HFFc6 (cell line): Measurements from ENCODE around the gene CIB1. TPM values are rescaled to one million over a fixed set of nuclear protein-coding genes. Genes with fewer than 3 reads are reported as not detected.
"Not testable (repeated sequence)": the region's sequence is repeated elsewhere in the genome, so short reads cannot be mapped to it uniquely, and the experiment has no call there.

Source experiments
- DNase-seq: peaks from one replicate; pipeline ENCODE4 v3.0.0-alpha.2; 2018
- H3K27ac Mint-ChIP-seq: 2 replicates; pipeline ENCODE4 v1.8.0; 2020; ENCODE audit warnings: mild to moderate bottlenecking, mixed read lengths
- H3K27me3 Mint-ChIP-seq: 2 replicates; pipeline ENCODE4 v1.8.0; 2021; ENCODE audit warnings: mild to moderate bottlenecking, moderate library complexity, mixed read lengths; ENCODE audit not compliant: insufficient read depth
- H3K36me3 Mint-ChIP-seq: 2 replicates; pipeline ENCODE4 v1.8.0; 2021; ENCODE audit warnings: low read depth, mixed read lengths
- H3K4me1 Mint-ChIP-seq: 2 replicates; pipeline ENCODE4 v1.8.0; 2020; ENCODE audit warnings: low read depth, mixed read lengths
- H3K4me3 Mint-ChIP-seq: 2 replicates; pipeline ENCODE4 v1.8.0; 2020; ENCODE audit warnings: mild to moderate bottlenecking, moderate library complexity, mixed read lengths
- H3K9me3 Mint-ChIP-seq: 2 replicates; pipeline ENCODE4 v1.8.0; 2020; ENCODE audit warnings: mild to moderate bottlenecking, mixed read lengths
- CTCF ChIP-seq: fragments of 200-600 bp; sonication (generic); IDR thresholded peaks from 2 replicates; pipeline ENCODE4 v1.5.0; 2021; ENCODE audit warnings: antibody characterized with exemption, mild to moderate bottlenecking
- total RNA-seq, 6 experiments: library from RNA; stranded (reverse); fragmentation: NEBNext Ultra II Directional; extraction: Animal tissue kit (Norgen Biotek cat#: 25700); gene quantifications; 2 replicates in 1 of 6; 3 replicates in 5 of 6; pipeline ENCODE4 v1.2.3, GENCODE V29; 2021

Gene CIB1
- total RNA-seq, 6 experiments from 2014 or later, result 73.5 to 82.2 (median 76.9) TPM

DNA sequence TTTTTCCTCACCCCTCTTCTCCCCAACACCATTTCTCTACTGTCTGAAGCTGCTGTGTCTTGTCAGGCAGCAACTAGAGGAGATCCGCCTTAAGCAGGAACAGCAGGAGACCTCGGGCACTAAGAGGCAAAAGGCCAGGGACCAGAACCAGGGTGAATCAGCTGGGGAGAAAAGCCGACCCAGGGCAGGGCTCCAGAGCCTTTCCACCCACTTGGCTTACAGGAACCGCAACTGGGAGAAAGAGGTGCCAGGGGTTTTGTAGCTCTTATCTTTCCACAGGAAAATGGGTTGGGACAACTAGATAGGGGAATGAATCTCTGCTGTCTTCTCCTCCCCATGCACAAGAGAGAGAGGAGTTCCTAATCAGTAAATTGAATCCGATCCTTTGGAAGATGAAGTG is 28.7 kb upstream of the CIB1 start:
- no peak overlapping the region for H3K27ac Mint-ChIP-seq
- peaks cover 15% of the 10 kb centered on the region for H3K36me3 Mint-ChIP-seq
- peaks cover 34% of the 10 kb centered on the region for H3K4me1 Mint-ChIP-seq
- no peak for TF ChIP-seq CTCF
- H3K4me3 Mint-ChIP-seq, result no peak overlapping the region
- no peaks in the 10 kb centered on the region for H3K9me3 Mint-ChIP-seq
- H3K27me3 Mint-ChIP-seq, result peaks cover 2% of the 10 kb centered on the region
- DNase-seq, result no peak

GRCh38 chr15:90261811-90262210 is 28.1 kb upstream of the CIB1 start:
- Mint-ChIP-seq H3K36me3 (peaks cover 9% of the 10 kb centered on the region), H3K4me1 (peaks cover 28% of the 10 kb centered on the region), H3K27me3 (peaks cover 2% of the 10 kb centered on the region), H3K27ac (no peak overlapping the region), H3K9me3 (no peaks in the 10 kb centered on the region), H3K4me3 (no peak overlapping the region)
- DNase-seq, result peak; percentile 18
- TF ChIP-seq CTCF, result no peak

GRCh38 chr15:90260731-90261130 is 27.0 kb upstream of the CIB1 start:
- not testable (repeated sequence) for H3K4me3 Mint-ChIP-seq, H3K36me3 Mint-ChIP-seq, H3K27ac Mint-ChIP-seq, DNase-seq, H3K9me3 Mint-ChIP-seq, H3K27me3 Mint-ChIP-seq
- H3K4me1 Mint-ChIP-seq, result peaks cover 23% of the 10 kb centered on the region

DNA sequence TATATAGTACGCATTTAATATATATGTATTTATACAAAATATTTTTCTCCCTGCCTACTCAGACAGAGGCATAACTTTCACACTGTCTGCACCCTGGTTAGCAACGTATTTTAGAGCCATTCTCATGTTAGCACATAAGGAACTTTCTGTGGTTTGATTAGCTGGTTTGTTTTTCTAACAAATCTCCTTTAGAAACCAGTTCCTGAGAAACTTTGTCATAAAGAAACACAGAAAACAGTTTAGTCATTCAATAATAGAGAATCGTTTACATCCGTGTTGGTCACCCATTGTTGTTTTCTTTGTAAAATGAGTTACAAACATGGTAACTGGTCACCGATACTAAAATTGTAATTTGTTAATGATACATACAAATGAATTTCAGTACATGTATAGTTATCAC is 25.8 kb upstream of the CIB1 start:
- Mint-ChIP-seq H3K27me3 (peaks cover 2% of the 10 kb centered on the region), H3K36me3 (no peaks in the 10 kb centered on the region), H3K4me3 (no peak overlapping the region), H3K4me1 (peaks cover 16% of the 10 kb centered on the region), H3K27ac (no peak overlapping the region), H3K9me3 (no peaks in the 10 kb centered on the region)
- no peak for DNase-seq
- TF ChIP-seq CTCF, result no peak

DNA sequence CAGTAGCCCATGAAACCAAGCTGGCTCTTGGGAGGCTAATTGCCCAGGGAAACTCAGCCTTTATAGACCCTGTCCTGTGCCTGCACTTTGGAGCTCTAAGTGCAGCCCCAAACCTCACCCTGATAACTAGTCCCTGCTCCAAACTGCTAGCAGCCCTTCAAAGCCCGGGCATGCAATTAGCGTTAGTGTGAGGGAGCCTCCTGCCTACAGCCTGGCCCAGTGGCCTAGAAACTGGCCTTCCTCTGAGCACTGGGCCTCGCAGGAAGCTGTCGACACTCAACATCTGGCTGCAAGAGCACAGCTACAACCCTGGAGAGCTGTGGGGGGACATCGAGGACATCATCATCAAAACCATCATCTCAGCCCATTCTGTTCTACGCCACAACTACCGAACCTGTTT is 24.0 kb upstream of the CIB1 start:
- H3K27ac Mint-ChIP-seq, result no peak overlapping the region
- no peak for TF ChIP-seq CTCF
- H3K4me3 Mint-ChIP-seq, result no peak overlapping the region
- H3K9me3 Mint-ChIP-seq, result no peaks in the 10 kb centered on the region
- H3K36me3 Mint-ChIP-seq, result no peaks in the 10 kb centered on the region
- H3K4me1 Mint-ChIP-seq, result peaks cover 10% of the 10 kb centered on the region
- H3K27me3 Mint-ChIP-seq, result peaks cover 5% of the 10 kb centered on the region; the same call in 1 of the 2 replicates
- no peak for DNase-seq

DNA sequence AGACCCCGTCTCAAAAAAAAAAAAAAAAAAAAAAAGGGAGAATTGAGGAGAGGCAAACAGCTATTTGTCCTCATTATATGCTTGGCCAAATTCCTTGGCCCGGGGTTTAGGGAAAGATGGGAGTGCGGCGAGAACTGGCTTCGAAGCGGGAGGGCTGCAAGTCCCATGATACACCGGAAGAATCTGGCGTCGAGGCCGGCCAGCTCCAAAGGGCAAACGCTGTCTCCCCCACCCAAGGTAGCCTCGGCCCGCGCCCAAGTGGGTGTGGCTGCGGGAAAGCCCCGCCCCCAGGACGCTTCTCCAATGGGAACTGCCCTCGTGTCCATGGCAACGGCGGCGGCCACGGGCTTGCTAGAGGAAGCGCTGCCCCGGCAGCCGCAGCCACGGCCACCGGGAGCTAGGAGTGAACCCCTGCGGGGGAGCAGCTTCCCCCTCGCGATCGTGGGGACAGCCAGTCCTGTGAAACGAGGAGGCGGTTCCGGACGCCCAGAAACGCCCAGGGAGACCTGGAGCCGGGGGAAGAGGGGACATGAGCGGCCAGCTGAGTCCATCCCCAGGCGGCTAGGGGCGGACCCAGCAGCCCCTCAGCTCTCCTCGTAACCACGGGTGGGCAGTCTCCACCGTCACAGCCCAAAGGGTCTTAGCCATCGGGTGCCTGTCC is 15.6 kb upstream of the CIB1 start, which contains the start of gene TTLL13:
Gene TTLL13 (plus strand): TSS at position 354 of the 661 bp plus-strand sequence. CDS start 1,075 bp downstream, outside the sequence.
- no peaks in the 10 kb centered on the region for H3K9me3 Mint-ChIP-seq
- H3K4me3 Mint-ChIP-seq, result peak within 1 kb of the TSS; percentile 89
- H3K27me3 Mint-ChIP-seq, result peaks cover 4% of the 10 kb centered on the region; the same call in 1 of the 2 replicates
- peaks cover 15% of the 10 kb centered on the region for H3K4me1 Mint-ChIP-seq
- peak; percentile 75 for DNase-seq
- TF ChIP-seq CTCF, result no peak
- peak within 1 kb of the TSS; percentile 73 for H3K27ac Mint-ChIP-seq
- no peaks in the 10 kb centered on the region for H3K36me3 Mint-ChIP-seq
